ENCODE measurements around the gene BRWD1. TPM values are rescaled to one million over a fixed set of nuclear protein-coding genes. Genes with fewer than 3 reads are reported as not detected.
A peak's percentile ranks its signal among the peaks of the same experiment; 100 is the strongest.

The BRWD1 gene
- 18.5 TPM for polyA plus RNA-seq (2013, experiment 1 of 2)
- polyA plus RNA-seq (2013, experiment 2 of 2), result 19.3 TPM

DNA sequence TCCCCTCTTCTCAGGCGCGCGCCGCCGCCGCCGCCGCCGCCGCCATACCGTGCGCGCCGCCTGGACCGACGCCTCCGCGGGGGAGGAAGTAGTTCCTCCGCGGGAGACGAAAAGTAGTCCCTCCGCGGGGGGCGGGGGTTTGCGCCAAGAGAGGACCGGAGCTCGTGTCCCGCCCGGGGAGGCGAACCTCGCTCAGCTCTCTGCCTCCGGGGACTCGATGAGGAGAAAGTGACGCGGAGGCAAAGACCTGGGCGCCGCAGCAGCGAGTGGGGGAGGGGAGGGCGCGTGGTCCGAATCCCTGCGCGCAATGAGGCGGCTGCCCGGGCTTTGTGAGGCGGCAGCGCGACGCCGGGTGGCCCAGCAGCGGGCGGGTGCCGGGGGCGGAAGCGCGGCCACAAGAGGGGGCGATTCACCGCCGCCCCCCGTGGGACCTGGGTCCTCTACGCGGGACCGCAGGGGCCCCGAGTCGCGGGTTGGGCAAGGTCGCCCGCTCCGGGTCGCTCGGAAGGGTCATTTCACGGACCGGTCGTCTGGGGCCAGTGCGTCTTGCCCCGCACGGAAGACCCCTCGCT is at the start of gene BRWD1:
BRWD1 (minus strand) TSS at position 62 of the 572 bp plus-strand sequence. CDS start 141 bp downstream, outside the sequence.
- H3K23ac ChIP-seq (ENCODE audit: low read depth, low read length, poor library complexity), result peak within 1 kb of the TSS; percentile 94
- H3K18ac ChIP-seq (ENCODE audit: low read length), result peak within 1 kb of the TSS; percentile 99
- peaks cover 4 to 9% of the 10 kb centered on the region in 2 donors for H3K4me1 ChIP-seq (ENCODE audit: control insufficient read depth in 2 of 2, insufficient read depth in 1 of 2, low read depth in 1 of 2, low read length in 2 of 2)
- H2AFZ ChIP-seq (ENCODE audit: low read length), result peak within 1 kb of the TSS; percentile 99
- H3K14ac ChIP-seq (ENCODE audit: low read length), result peak within 1 kb of the TSS; percentile 98
- H3K4me3 ChIP-seq (ENCODE audit: low read length in 2 of 2), result peak within 1 kb of the TSS; percentile 63 to 96
- peaks cover 2 to 34% of the 10 kb centered on the region in 2 donors for H3K36me3 ChIP-seq (replicated peaks in 1 of 2; ENCODE audit: control insufficient read depth in 2 of 2, insufficient read depth in 2 of 2, low read length in 2 of 2)
- peak within 1 kb of the TSS; percentile 97 for H2BK5ac ChIP-seq (ENCODE audit: low read length)
- no peaks in the 10 kb centered on the region for H3K27me3 ChIP-seq (ENCODE audit: control insufficient read depth in 3 of 3, insufficient read depth in 3 of 3, low read depth in 1 of 3, low read length in 3 of 3)
- H4K91ac ChIP-seq (ENCODE audit: low read depth, low read length, poor library complexity), result no peak within 1 kb of the TSS
- whole genome bisulfite sequencing, 2 donors (ENCODE audit: extremely low coverage in 2 of 2, insufficient read length in 2 of 2, insufficient replicate concordance in 1 of 2), result no CpG with 5 or more reads among the region's 78 CpGs
- peak within 1 kb of the TSS; percentile 11 for H2BK120ac ChIP-seq (ENCODE audit: low read depth, low read length)
- H3K9me3 ChIP-seq (replicated peaks in 1 of 2; ENCODE audit: control insufficient read depth in 2 of 2, insufficient read depth in 1 of 2, low read depth in 1 of 2, low read length in 2 of 2), result peaks cover 0 to 2% of the 10 kb centered on the region in 2 donors
- H2AK5ac ChIP-seq (ENCODE audit: low read depth, low read length), result peak within 1 kb of the TSS; percentile 70
- H4K8ac ChIP-seq (ENCODE audit: low read depth, low read length), result no peak within 1 kb of the TSS
- peak within 1 kb of the TSS; percentile 41 for H3K4ac ChIP-seq (ENCODE audit: low read length)
- H3K9ac ChIP-seq (ENCODE audit: low read depth, low read length, poor library complexity), result peak within 1 kb of the TSS; percentile 98
- peak within 1 kb of the TSS; percentile 60 for H2BK15ac ChIP-seq (ENCODE audit: low read length)
- H3K79me1 ChIP-seq (ENCODE audit: low read depth, low read length), result peaks cover 8% of the 10 kb centered on the region
- DNase-seq (ENCODE audit: low spot score), result peak; percentile 91
- peak within 1 kb of the TSS; percentile 85 for H3K4me2 ChIP-seq (ENCODE audit: insufficient read depth, low read length, poor library complexity, severe bottlenecking)
- peak within 1 kb of the TSS; percentile 87 for H2BK12ac ChIP-seq (ENCODE audit: low read length)
- H3K27ac ChIP-seq (replicated peaks; ENCODE audit: low read length), result peak within 1 kb of the TSS; percentile 98

- Histone ChIP-seq H3K27me3 (ENCODE audit: control insufficient read depth in 3 of 3, insufficient read depth in 3 of 3, low read depth in 1 of 3, low read length in 3 of 3) (peaks cover 0 to 8% (median 0%) of the 10 kb centered on the region in 3 experiments), H3K4ac (ENCODE audit: low read length) (no peak overlapping the region), H3K27ac (replicated peaks; ENCODE audit: low read length) (no peak overlapping the region), H3K14ac (ENCODE audit: low read length) (no peak overlapping the region), H2BK15ac (ENCODE audit: low read length) (no peak overlapping the region), H4K91ac (ENCODE audit: low read depth, low read length, poor library complexity) (no peak overlapping the region), H2AFZ (ENCODE audit: low read length) (no peak overlapping the region), H3K9ac (ENCODE audit: low read depth, low read length, poor library complexity) (no peak overlapping the region), H3K4me1 (ENCODE audit: control insufficient read depth in 2 of 2, insufficient read depth in 1 of 2, low read depth in 1 of 2, low read length in 2 of 2) (no peaks in the 10 kb centered on the region), H3K23ac (ENCODE audit: low read depth, low read length, poor library complexity) (no peak overlapping the region), H3K79me1 (ENCODE audit: low read depth, low read length) (no peaks in the 10 kb centered on the region), H2BK5ac (ENCODE audit: low read length) (no peak overlapping the region), H2AK5ac (ENCODE audit: low read depth, low read length) (no peak overlapping the region), H3K4me2 (ENCODE audit: insufficient read depth, low read length, poor library complexity, severe bottlenecking) (no peak overlapping the region), H3K4me3 (ENCODE audit: low read length in 2 of 2) (no peak overlapping the region), H4K8ac (ENCODE audit: low read depth, low read length) (no peak overlapping the region), H3K9me3 (replicated peaks in 1 of 2; ENCODE audit: control insufficient read depth in 2 of 2, insufficient read depth in 1 of 2, low read depth in 1 of 2, low read length in 2 of 2) (no peaks in the 10 kb centered on the region), H3K18ac (ENCODE audit: low read length) (no peak overlapping the region), H2BK120ac (ENCODE audit: low read depth, low read length) (no peak overlapping the region), H3K36me3 (replicated peaks in 1 of 2; ENCODE audit: control insufficient read depth in 2 of 2, insufficient read depth in 2 of 2, low read length in 2 of 2) (no peaks in the 10 kb centered on the region), H2BK12ac (ENCODE audit: low read length) (no peak overlapping the region)
- DNase-seq (ENCODE audit: low spot score), result no peak
- no CpG with 5 or more reads among the region's 3 CpGs for WGBS, 2 donors (ENCODE audit: extremely low coverage in 2 of 2, insufficient read length in 2 of 2, insufficient replicate concordance in 1 of 2)
Measured at GRCh38 chr21:39362733-39363132, 49.3 kb upstream of the BRWD1 start.

DNA sequence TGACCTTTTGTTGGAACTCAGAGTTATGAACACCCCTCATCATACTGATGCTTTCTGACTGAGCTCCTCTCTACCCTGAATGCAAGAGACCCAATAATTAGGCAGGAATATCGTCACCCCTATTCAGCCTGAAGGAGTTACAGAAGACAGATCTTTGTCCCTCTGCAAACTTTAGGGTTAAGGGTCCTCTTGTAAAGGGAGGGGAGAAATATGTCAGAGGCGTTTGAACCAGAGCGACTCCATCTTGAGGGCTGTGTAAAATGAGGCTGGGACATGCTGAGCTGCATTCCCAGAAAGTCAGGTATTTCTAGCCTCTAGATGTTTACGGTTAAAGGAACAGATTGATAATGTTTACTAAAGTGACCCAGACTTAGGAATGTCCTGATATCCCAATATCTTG is 46.0 kb upstream of the BRWD1 start:
- DNase-seq (ENCODE audit: low spot score), result no peak
- no peak overlapping the region for H3K4me2 ChIP-seq (ENCODE audit: insufficient read depth, low read length, poor library complexity, severe bottlenecking)
- H2AK5ac ChIP-seq (ENCODE audit: low read depth, low read length), result no peak overlapping the region
- no peak overlapping the region for H2BK120ac ChIP-seq (ENCODE audit: low read depth, low read length)
- no peak overlapping the region for H4K8ac ChIP-seq (ENCODE audit: low read depth, low read length)
- H3K4me1 ChIP-seq (ENCODE audit: control insufficient read depth in 2 of 2, insufficient read depth in 1 of 2, low read depth in 1 of 2, low read length in 2 of 2), result no peaks in the 10 kb centered on the region
- H4K91ac ChIP-seq (ENCODE audit: low read depth, low read length, poor library complexity), result no peak overlapping the region
- no peak overlapping the region for H3K14ac ChIP-seq (ENCODE audit: low read length)
- H2AFZ ChIP-seq (ENCODE audit: low read length), result no peak overlapping the region
- H3K9me3 ChIP-seq (replicated peaks in 1 of 2; ENCODE audit: control insufficient read depth in 2 of 2, insufficient read depth in 1 of 2, low read depth in 1 of 2, low read length in 2 of 2), result no peaks in the 10 kb centered on the region
- H2BK5ac ChIP-seq (ENCODE audit: low read length), result no peak overlapping the region
- H3K4me3 ChIP-seq (ENCODE audit: low read length in 2 of 2), result no peak overlapping the region
- H3K27me3 ChIP-seq (ENCODE audit: control insufficient read depth in 3 of 3, insufficient read depth in 3 of 3, low read depth in 1 of 3, low read length in 3 of 3), result peaks cover 0 to 8% (median 0%) of the 10 kb centered on the region in 3 experiments
- H3K18ac ChIP-seq (ENCODE audit: low read length), result no peak overlapping the region
- no CpG with 5 or more reads among the region's 4 CpGs for WGBS, 2 donors (ENCODE audit: extremely low coverage in 2 of 2, insufficient read length in 2 of 2, insufficient replicate concordance in 1 of 2)
- no peaks in the 10 kb centered on the region for H3K79me1 ChIP-seq (ENCODE audit: low read depth, low read length)
- no peak overlapping the region for H3K23ac ChIP-seq (ENCODE audit: low read depth, low read length, poor library complexity)
- no peak overlapping the region for H3K4ac ChIP-seq (ENCODE audit: low read length)
- H2BK15ac ChIP-seq (ENCODE audit: low read length), result no peak overlapping the region
- H2BK12ac ChIP-seq (ENCODE audit: low read length), result no peak overlapping the region
- no peaks in the 10 kb centered on the region for H3K36me3 ChIP-seq (replicated peaks in 1 of 2; ENCODE audit: control insufficient read depth in 2 of 2, insufficient read depth in 2 of 2, low read length in 2 of 2)
- H3K9ac ChIP-seq (ENCODE audit: low read depth, low read length, poor library complexity), result no peak overlapping the region
- no peak overlapping the region for H3K27ac ChIP-seq (replicated peaks; ENCODE audit: low read length)

DNA sequence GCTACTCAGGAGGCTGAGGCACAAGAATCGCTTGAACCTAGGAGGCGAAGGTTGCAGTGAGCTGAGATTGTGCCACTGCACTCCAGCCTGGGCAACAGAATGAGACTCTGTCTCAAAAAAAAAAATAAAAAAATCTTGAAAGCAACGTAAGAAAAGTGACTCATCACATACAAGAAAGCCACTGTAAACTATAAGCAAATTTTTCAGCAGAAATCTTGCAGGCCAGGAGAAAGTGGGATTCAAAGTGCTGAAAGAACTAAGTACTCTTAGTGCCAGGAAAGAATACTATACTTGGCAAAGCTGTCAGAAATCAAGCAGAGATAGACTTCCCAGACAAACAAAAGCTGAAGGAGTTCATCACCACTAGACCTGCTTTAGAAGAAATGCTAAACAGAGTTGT is 39.9 kb upstream of the BRWD1 start:
- H3K4me2 ChIP-seq (ENCODE audit: insufficient read depth, low read length, poor library complexity, severe bottlenecking), result no peak overlapping the region
- no peak overlapping the region for H2BK15ac ChIP-seq (ENCODE audit: low read length)
- H2BK120ac ChIP-seq (ENCODE audit: low read depth, low read length), result no peak overlapping the region
- H3K9me3 ChIP-seq (replicated peaks in 1 of 2; ENCODE audit: control insufficient read depth in 2 of 2, insufficient read depth in 1 of 2, low read depth in 1 of 2, low read length in 2 of 2), result no peaks in the 10 kb centered on the region
- WGBS, 2 donors (ENCODE audit: extremely low coverage in 2 of 2, insufficient read length in 2 of 2, insufficient replicate concordance in 1 of 2), result no CpG with 5 or more reads among the region's 3 CpGs
- H3K27me3 ChIP-seq (ENCODE audit: control insufficient read depth in 3 of 3, insufficient read depth in 3 of 3, low read depth in 1 of 3, low read length in 3 of 3), result no peaks in the 10 kb centered on the region
- no peak overlapping the region for H2AFZ ChIP-seq (ENCODE audit: low read length)
- no peak overlapping the region for H3K9ac ChIP-seq (ENCODE audit: low read depth, low read length, poor library complexity)
- no peak overlapping the region for H2BK5ac ChIP-seq (ENCODE audit: low read length)
- DNase-seq (ENCODE audit: low spot score), result no peak
- H3K79me1 ChIP-seq (ENCODE audit: low read depth, low read length), result no peaks in the 10 kb centered on the region
- H3K18ac ChIP-seq (ENCODE audit: low read length), result no peak overlapping the region
- no peaks in the 10 kb centered on the region for H3K36me3 ChIP-seq (replicated peaks in 1 of 2; ENCODE audit: control insufficient read depth in 2 of 2, insufficient read depth in 2 of 2, low read length in 2 of 2)
- no peak overlapping the region for H4K8ac ChIP-seq (ENCODE audit: low read depth, low read length)
- no peak overlapping the region for H3K23ac ChIP-seq (ENCODE audit: low read depth, low read length, poor library complexity)
- H3K27ac ChIP-seq (replicated peaks; ENCODE audit: low read length), result no peak overlapping the region
- no peak overlapping the region for H3K14ac ChIP-seq (ENCODE audit: low read length)
- H2BK12ac ChIP-seq (ENCODE audit: low read length), result no peak overlapping the region
- H3K4me3 ChIP-seq (ENCODE audit: low read length in 2 of 2), result no peak overlapping the region
- no peak overlapping the region for H3K4ac ChIP-seq (ENCODE audit: low read length)
- H4K91ac ChIP-seq (ENCODE audit: low read depth, low read length, poor library complexity), result no peak overlapping the region
- H2AK5ac ChIP-seq (ENCODE audit: low read depth, low read length), result no peak overlapping the region
- H3K4me1 ChIP-seq (ENCODE audit: control insufficient read depth in 2 of 2, insufficient read depth in 1 of 2, low read depth in 1 of 2, low read length in 2 of 2), result peaks cover 0 to 2% of the 10 kb centered on the region in 2 donors
